KMS-11 (cell line): ENCODE results near the gene FOXO3B.
"Not testable (repeated sequence)": the region's sequence is repeated elsewhere in the genome, so short reads cannot be mapped to it uniquely, and the experiment has no call there.

Source experiments
- H2AFZ ChIP-seq: fragments of 200-600 bp; sonication (generic); 2 replicates; pipeline ENCODE4 v1.6.1; 2016; ENCODE audit warnings: antibody characterized with exemption, mixed run types, low read depth
- H3K27ac ChIP-seq: fragments of 200-600 bp; sonication (generic); 2 replicates; pipeline ENCODE4 v1.6.1; 2016; ENCODE audit warnings: mild to moderate bottlenecking, mixed run types
- H3K27me3 ChIP-seq: fragments of 200-600 bp; sonication (generic); 2 replicates; pipeline ENCODE4 v1.6.1; 2017; ENCODE audit warnings: mild to moderate bottlenecking, low read depth, mixed run types, moderate library complexity; ENCODE audit not compliant: insufficient read depth
- H3K36me3 ChIP-seq: fragments of 200-600 bp; sonication (generic); 2 replicates; pipeline ENCODE4 v1.6.1; 2017; ENCODE audit warnings: mild to moderate bottlenecking, mixed run types; ENCODE audit not compliant: insufficient read depth
- H3K4me1 ChIP-seq: fragments of 200-600 bp; sonication (generic); 2 replicates; pipeline ENCODE4 v1.6.1; 2016; ENCODE audit warnings: mild to moderate bottlenecking, low read depth, mixed run types; ENCODE audit not compliant: poor library complexity, severe bottlenecking
- H3K4me2 ChIP-seq: fragments of 200-600 bp; sonication (generic); 2 replicates; pipeline ENCODE4 v1.7.0; 2016; ENCODE audit warnings: mild to moderate bottlenecking, mixed run types
- H3K4me3 ChIP-seq: fragments of 200-600 bp; sonication (generic); IDR thresholded peaks from 2 replicates; pipeline ENCODE4 v1.6.1; 2017; ENCODE audit warnings: low read depth, low read length, mixed read lengths; ENCODE audit not compliant: insufficient read depth
- H3K79me2 ChIP-seq: fragments of 200-600 bp; sonication (generic); 2 replicates; pipeline ENCODE4 v1.6.1; 2016; ENCODE audit warnings: low read depth, mixed run types; ENCODE audit not compliant: insufficient read depth
- H3K9ac ChIP-seq: fragments of 200-600 bp; sonication (generic); 2 replicates; pipeline ENCODE4 v1.6.1; 2016; ENCODE audit warnings: mild to moderate bottlenecking, mixed run types
- H4K20me1 ChIP-seq: fragments of 200-600 bp; sonication (generic); 2 replicates; pipeline ENCODE4 v1.6.1; 2016; ENCODE audit warnings: mild to moderate bottlenecking, mixed run types; ENCODE audit not compliant: insufficient read depth

FOXO3B gene

GRCh38 chr17:18668625-18669024 is 13.5 kb downstream of the FOXO3B start:
- not testable (repeated sequence) for H3K4me2 ChIP-seq, H3K27me3 ChIP-seq, H3K4me1 ChIP-seq, H4K20me1 ChIP-seq, H3K9ac ChIP-seq, H3K4me3 ChIP-seq, H3K27ac ChIP-seq, H3K79me2 ChIP-seq, H3K36me3 ChIP-seq, H2AFZ ChIP-seq

- H3K79me2 ChIP-seq, H3K36me3 ChIP-seq: not testable (repeated sequence)
Measured at GRCh38 chr17:18667535-18667934, 14.6 kb downstream of the FOXO3B start.

DNA sequence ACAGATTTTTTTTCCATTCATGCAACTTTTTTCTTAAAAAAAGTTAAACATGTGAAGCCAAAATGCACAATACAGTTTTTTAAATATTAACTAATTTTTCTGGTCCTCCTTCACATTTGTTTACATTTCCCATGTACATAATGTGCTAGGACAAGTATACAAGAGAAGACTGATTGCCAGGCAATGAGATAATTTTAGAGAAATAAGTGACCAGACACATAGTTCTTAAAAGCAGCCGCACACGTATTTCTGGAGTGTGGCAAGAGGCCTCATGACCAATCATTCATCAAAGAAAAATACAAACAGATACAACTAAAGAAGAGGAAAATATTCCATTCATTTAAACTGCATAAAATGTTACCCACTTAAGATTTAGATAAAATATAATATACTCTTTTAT is 15.8 kb downstream of the FOXO3B start:
- H3K4me1 ChIP-seq: not testable (repeated sequence)

More at GRCh38 chr17:18667535-18667934, 14.6 kb downstream of the FOXO3B start:
- not testable (repeated sequence) for H3K4me1 ChIP-seq, H2AFZ ChIP-seq, H3K9ac ChIP-seq, H3K27me3 ChIP-seq, H3K27ac ChIP-seq, H4K20me1 ChIP-seq, H3K4me2 ChIP-seq, H3K4me3 ChIP-seq

GRCh38 chr17:18661924-18662624 is 20.0 kb downstream of the FOXO3B start:
- not testable (repeated sequence) for H2AFZ ChIP-seq, H3K4me2 ChIP-seq, H3K4me3 ChIP-seq, H3K4me1 ChIP-seq, H3K36me3 ChIP-seq, H3K27ac ChIP-seq, H4K20me1 ChIP-seq, H3K9ac ChIP-seq, H3K27me3 ChIP-seq, H3K79me2 ChIP-seq

More for the DNA sequence above, 15.8 kb downstream of the FOXO3B start:
- H3K27ac ChIP-seq, H3K27me3 ChIP-seq, H3K4me3 ChIP-seq, H4K20me1 ChIP-seq, H3K9ac ChIP-seq, H3K36me3 ChIP-seq, H3K4me2 ChIP-seq, H3K79me2 ChIP-seq, H2AFZ ChIP-seq: not testable (repeated sequence)

GRCh38 chr17:18650094-18650493 is 32.0 kb downstream of the FOXO3B start:
- not testable (repeated sequence) for H2AFZ ChIP-seq, H4K20me1 ChIP-seq, H3K4me2 ChIP-seq, H3K27me3 ChIP-seq, H3K9ac ChIP-seq, H3K79me2 ChIP-seq, H3K4me3 ChIP-seq, H3K27ac ChIP-seq, H3K4me1 ChIP-seq, H3K36me3 ChIP-seq

DNA sequence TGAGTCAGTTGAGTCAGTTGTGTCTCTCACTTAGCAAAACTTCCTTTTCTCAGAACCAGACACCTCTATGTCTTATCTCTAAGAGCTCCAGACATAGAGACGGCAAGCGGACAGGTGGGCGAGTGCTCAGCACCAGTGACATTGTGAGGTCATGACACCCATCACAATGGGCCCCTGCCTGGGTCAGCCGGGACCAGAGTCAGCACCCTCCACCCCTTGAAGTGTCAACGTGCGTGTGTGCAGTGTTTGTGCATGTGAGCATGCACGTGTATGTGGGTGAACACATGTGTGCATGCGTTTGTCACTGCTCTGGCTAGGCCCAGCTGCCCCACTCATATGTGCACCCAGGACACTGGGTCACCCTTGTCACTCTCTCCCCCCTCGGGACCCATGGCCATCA is 37.8 kb downstream of the FOXO3B start, which contains the start of gene TBC1D28:
Gene TBC1D28 (minus strand): TSS at position 101 of the 400 bp plus-strand sequence. CDS start 3,039 bp downstream, outside the sequence.
- not testable (repeated sequence) for H3K4me1 ChIP-seq, H3K27me3 ChIP-seq, H3K4me2 ChIP-seq, H3K9ac ChIP-seq, H3K36me3 ChIP-seq, H3K27ac ChIP-seq, H3K79me2 ChIP-seq, H2AFZ ChIP-seq, H3K4me3 ChIP-seq, H4K20me1 ChIP-seq

DNA sequence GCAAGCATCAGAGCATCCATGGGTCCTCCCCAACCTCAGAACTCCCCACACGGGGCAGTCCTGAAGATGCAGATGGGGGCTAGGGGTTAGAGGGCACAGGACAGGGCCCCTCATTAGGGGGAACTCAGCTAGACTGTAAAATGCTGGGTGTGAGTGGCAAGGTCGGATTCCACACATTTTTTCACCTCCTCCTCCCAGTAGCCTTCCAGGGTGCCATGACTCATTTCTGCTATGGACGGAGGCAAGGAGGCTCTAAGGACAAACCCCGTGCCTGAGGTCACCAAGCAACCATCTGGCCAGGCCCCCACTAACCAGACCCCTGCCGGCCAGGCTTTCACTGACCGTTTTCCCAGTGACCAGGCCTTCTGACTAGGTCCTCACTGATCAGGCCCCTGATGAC is 39.0 kb downstream of the FOXO3B start:
- H2AFZ ChIP-seq, H3K9ac ChIP-seq, H3K27ac ChIP-seq, H3K4me2 ChIP-seq, H3K4me3 ChIP-seq, H3K27me3 ChIP-seq, H3K4me1 ChIP-seq, H4K20me1 ChIP-seq, H3K36me3 ChIP-seq, H3K79me2 ChIP-seq: not testable (repeated sequence)

GRCh38 chr17:18638357-18638756 is 43.8 kb downstream of the FOXO3B start:
- not testable (repeated sequence) for H3K27ac ChIP-seq, H3K79me2 ChIP-seq, H3K4me3 ChIP-seq, H3K27me3 ChIP-seq, H3K36me3 ChIP-seq, H3K4me1 ChIP-seq, H3K9ac ChIP-seq, H2AFZ ChIP-seq, H4K20me1 ChIP-seq, H3K4me2 ChIP-seq

- not testable (repeated sequence) for H4K20me1 ChIP-seq, H3K4me1 ChIP-seq, H3K27me3 ChIP-seq, H3K79me2 ChIP-seq, H3K27ac ChIP-seq, H3K9ac ChIP-seq, H2AFZ ChIP-seq, H3K4me2 ChIP-seq, H3K36me3 ChIP-seq, H3K4me3 ChIP-seq
Measured at GRCh38 chr17:18636237-18636636, 45.9 kb downstream of the FOXO3B start.

- H3K4me2 ChIP-seq, H3K27ac ChIP-seq, H3K4me1 ChIP-seq, H2AFZ ChIP-seq, H3K79me2 ChIP-seq, H3K36me3 ChIP-seq, H4K20me1 ChIP-seq, H3K4me3 ChIP-seq, H3K9ac ChIP-seq, H3K27me3 ChIP-seq: not testable (repeated sequence)
Measured at GRCh38 chr17:18635773-18636172, 46.3 kb downstream of the FOXO3B start.
